IgD-negative memory B cell (primary cell): Measurements from ENCODE around the gene NEGR1. TPM values are rescaled to one million over a fixed set of nuclear protein-coding genes. Genes with fewer than 3 reads are reported as not detected.
A peak's percentile ranks its signal among the peaks of the same experiment; 100 is the strongest.

Experiments
- H3K27ac Mint-ChIP-seq, 3 donors: one replicate each; pipeline ENCODE4 v1.8.0; 2020 to 2022; ENCODE audit warnings: mild to moderate bottlenecking in 3 of 3, mixed read lengths in 3 of 3, moderate library complexity in 1 of 3
- H3K27me3 Mint-ChIP-seq: one replicate; pipeline ENCODE4 v1.8.0; 2021; ENCODE audit warnings: mixed read lengths
- H3K36me3 Mint-ChIP-seq: one replicate; pipeline ENCODE4 v1.8.0; 2020; ENCODE audit warnings: mild to moderate bottlenecking, mixed read lengths
- H3K4me1 Mint-ChIP-seq, 3 donors: one replicate each; pipeline ENCODE4 v1.8.0; 2020 to 2022; ENCODE audit warnings: mixed read lengths in 3 of 3, mild to moderate bottlenecking in 1 of 3
- H3K4me3 Mint-ChIP-seq, 4 donors: one replicate each; pipeline ENCODE4 v1.8.0; 2020 to 2022; ENCODE audit warnings: mild to moderate bottlenecking in 4 of 4, mixed read lengths in 4 of 4, moderate library complexity in 3 of 4
- H3K9me3 Mint-ChIP-seq, 3 donors: one replicate each; pipeline ENCODE4 v1.8.0; 2020 to 2021; ENCODE audit warnings: mixed read lengths in 3 of 3, mild to moderate bottlenecking in 1 of 3
- polyA plus RNA-seq: library from polyadenylated mRNA; unstranded; fragments of 300-500 nt; fragmentation: Illumina TruSeq; gene quantifications from one replicate; pipeline ENCODE4 v1.2.3, GENCODE V29; 2021

The NEGR1 gene
- polyA plus RNA-seq, 1 donor from 2014 or later = not detected

DNA sequence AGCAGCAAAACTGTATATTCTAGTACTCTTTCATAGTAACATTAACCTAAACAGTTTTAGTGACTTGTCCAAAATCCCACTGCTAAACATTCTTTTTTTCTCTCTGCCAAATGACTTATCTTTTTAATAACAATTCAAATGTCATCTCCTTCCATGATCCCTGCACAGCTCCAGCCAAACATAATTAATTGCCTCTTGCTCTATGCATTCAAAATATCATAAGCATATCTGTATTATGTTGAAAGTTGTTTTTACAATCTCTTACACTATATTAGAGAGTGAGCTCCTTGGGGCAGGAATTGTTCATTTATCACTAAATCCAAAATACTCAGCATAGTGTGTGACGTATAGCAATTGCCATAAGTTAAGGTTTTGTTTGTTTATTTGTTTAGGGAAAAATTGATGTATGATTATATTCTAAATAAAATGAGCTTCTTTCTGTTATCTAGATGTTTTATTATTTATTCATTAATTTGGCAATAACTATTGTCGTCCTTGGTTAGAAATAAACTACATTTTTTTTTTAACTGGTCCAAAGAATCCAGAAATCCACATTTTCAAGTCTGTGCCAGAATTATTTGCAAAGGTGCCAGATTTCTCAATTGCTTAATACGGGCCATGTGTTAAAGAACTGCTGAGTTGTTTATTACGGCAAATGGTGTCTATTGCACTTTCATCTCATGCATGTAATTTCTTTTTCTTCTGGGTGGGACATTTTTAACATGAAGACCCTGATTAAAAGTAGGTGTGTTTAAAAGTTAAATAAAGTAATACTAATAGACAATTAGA lies 624.3 kb downstream of the NEGR1 start:
- no peaks in the 10 kb centered on the region for H3K36me3 Mint-ChIP-seq
- H3K27me3 Mint-ChIP-seq = no peaks in the 10 kb centered on the region
- H3K27ac Mint-ChIP-seq = no peak overlapping the region
- H3K9me3 Mint-ChIP-seq = peaks cover 0 to 6% (median 4%) of the 10 kb centered on the region in 3 donors
- no peaks in the 10 kb centered on the region for H3K4me1 Mint-ChIP-seq
- no peak overlapping the region for H3K4me3 Mint-ChIP-seq

DNA sequence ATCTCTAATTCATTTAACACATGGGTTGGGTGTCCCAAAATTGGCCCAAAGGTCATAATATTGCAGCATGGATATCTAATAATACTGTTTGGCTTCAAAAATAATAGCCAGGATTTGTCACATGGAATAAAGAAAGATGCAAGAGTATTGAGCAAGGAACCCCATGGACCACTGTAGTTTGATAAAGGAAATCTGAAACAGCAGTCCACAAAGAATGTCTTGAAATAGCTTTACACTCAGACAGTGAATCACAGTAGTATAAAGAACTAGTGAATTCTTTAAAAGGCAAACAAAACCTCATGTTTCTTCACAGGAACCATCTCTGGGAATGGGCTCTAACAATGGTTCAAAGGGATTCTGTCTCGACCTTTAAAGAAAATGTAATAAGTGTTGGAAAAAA lies 625.4 kb downstream of the NEGR1 start:
- Mint-ChIP-seq H3K27me3 (no peaks in the 10 kb centered on the region), H3K4me3 (no peak overlapping the region), H3K27ac (no peak overlapping the region), H3K4me1 (no peaks in the 10 kb centered on the region), H3K36me3 (no peaks in the 10 kb centered on the region), H3K9me3 (peaks cover 0 to 6% (median 4%) of the 10 kb centered on the region in 3 donors)

DNA sequence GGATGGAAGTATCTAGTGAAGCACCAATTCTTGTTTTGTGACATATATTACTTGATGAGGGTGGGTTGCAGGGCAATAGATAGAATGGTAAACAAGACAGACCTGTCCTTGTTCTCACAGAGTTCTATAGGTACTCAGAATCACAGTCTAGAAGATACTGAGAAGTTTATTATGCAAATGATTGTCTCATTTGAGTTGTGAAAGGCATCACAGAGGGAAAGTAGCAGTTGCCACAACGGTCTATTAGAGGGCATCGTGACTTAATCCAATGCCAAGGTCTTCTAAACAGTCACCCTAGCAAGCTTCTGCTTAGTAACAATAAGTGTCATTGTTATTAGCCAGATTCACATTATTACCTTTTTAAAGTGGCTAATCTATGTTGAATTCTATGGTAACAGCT lies 626.7 kb downstream of the NEGR1 start:
- Mint-ChIP-seq H3K27ac (no peak overlapping the region), H3K36me3 (no peaks in the 10 kb centered on the region), H3K9me3 (peaks cover 0 to 6% (median 4%) of the 10 kb centered on the region in 3 donors)

DNA sequence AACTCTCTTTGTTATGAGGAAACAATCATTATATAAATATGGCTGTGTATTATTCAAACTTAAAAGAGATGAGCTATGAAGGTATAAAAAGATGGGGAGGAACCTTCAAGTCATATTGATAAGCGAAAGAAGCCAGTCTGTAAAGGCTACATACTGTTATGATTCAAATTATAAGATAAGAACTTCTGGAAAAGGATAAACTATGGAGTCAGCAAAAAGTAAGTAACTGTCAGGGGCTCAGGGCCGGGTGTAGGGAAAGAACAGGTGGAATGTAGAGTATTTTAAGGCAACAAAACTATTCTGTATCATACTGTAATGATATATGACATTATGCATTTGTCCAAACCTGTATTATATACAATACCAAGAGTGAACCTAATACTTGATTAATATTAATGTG lies 628.4 kb downstream of the NEGR1 start:
- Mint-ChIP-seq H3K27ac (no peak overlapping the region), H3K9me3 (peaks cover 0 to 4% (median 0%) of the 10 kb centered on the region in 3 donors), H3K36me3 (no peaks in the 10 kb centered on the region), H3K4me1 (no peaks in the 10 kb centered on the region), H3K27me3 (no peaks in the 10 kb centered on the region), H3K4me3 (no peak overlapping the region)

More for the DNA sequence above, 626.7 kb downstream of the NEGR1 start:
- H3K27me3 Mint-ChIP-seq = no peaks in the 10 kb centered on the region
- H3K4me3 Mint-ChIP-seq = no peak overlapping the region
- no peaks in the 10 kb centered on the region for H3K4me1 Mint-ChIP-seq

DNA sequence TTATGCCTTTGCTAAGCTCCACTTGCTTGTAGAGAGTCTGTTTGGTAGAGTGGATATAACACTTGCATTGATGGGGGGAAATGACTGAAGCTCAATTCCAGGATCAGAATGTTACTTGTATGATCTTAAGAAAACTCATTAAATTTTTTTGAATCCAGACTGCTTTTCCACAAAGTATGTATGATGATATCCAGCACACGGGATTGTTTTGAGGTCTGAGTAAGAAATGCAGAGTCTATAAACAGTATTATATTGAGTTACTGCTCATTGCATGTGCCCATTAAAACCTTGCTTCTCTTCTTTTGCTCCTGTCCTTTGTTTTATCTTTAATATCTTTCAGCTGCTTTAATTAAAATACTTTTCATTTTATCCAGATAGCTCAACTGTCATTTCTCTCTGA lies 631.1 kb downstream of the NEGR1 start:
- Mint-ChIP-seq H3K27me3 (no peaks in the 10 kb centered on the region), H3K27ac (no peak overlapping the region), H3K4me1 (no peaks in the 10 kb centered on the region), H3K36me3 (no peaks in the 10 kb centered on the region), H3K4me3 (no peak overlapping the region), H3K9me3 (peaks cover 0 to 4% (median 2%) of the 10 kb centered on the region in 3 donors)

DNA sequence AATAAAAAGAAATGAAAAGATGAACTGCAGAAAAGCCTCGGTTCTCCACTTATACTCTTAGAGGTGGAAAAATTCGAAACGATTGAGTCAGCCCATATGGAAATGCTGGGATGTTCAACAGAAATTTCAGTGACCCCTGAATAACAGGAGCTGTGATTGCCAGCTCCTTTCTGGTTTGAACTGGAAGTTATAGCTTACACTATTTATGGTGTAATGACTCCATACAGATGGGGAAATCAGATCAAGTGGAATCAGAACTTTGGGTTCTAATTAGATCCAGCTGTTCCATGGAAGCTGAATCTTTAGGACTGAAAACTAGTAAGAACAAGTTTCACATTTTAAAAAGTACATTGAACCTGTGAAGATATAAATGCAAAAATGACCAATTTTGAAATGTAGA lies 632.2 kb downstream of the NEGR1 start:
- Mint-ChIP-seq H3K4me3 (no peak overlapping the region), H3K9me3 (peaks cover 0 to 4% (median 2%) of the 10 kb centered on the region in 3 donors), H3K36me3 (no peaks in the 10 kb centered on the region), H3K27ac (no peak overlapping the region), H3K27me3 (no peaks in the 10 kb centered on the region), H3K4me1 (no peaks in the 10 kb centered on the region)

DNA sequence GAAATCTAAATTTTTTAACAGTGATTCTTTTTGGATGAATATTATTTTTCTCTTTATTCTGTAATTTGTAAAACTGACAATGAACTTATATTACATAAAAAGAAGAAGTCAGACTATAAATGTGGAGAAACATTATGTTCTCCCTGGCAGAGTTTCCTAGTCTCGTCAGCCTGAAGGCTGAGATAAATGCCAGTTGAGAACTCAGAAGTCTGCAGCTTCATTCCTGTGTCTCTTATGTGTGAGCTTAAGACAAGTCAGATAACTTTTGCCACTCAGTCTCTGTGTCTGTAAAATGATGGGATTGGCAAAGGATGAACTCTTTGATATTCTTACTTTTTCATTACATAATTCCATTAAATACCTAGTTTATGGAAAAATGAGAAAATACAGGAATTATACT lies 632.7 kb downstream of the NEGR1 start:
- Mint-ChIP-seq H3K36me3 (no peaks in the 10 kb centered on the region), H3K4me1 (no peaks in the 10 kb centered on the region), H3K27me3 (no peaks in the 10 kb centered on the region), H3K4me3 (no peak overlapping the region), H3K9me3 (peaks cover 0 to 3% (median 2%) of the 10 kb centered on the region in 3 donors), H3K27ac (no peak overlapping the region)

DNA sequence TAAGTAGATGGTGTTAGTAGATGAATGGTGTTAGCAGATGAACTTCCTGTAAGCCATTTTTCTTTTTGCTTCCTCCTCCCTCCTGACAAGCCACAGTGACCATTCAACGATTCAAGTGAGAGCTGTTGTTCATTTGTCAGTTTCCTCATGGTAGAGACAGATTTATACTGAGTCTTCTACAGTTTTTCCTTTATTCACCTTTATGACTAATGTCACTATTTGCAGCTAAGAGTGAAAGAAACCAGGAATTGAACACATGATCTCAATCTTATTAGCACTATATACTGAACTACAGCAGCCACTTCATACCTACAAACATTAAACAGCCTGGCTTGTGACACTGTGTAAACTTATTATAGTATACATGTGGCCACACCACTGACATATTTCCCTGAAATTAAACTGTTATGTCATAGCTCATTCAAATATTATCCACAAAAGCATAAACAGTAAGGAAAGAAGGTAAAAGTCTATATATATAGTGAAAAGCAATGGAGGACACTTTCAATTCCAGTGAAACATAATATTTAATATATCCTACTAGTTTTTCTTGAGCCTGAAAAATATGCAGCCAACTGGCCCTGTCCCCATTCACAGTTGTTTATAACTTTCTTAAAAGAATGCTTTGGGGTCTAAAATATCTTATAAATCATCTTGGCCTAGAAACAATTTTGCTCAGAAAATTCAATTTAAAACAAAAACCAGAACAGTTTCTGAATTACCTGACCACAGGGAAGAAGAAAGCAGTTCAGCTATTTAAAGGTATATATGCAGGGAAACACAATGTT lies 634.6 kb downstream of the NEGR1 start:
- H3K4me3 Mint-ChIP-seq = no peak overlapping the region
- H3K9me3 Mint-ChIP-seq = peaks cover 0 to 4% (median 0%) of the 10 kb centered on the region in 3 donors
- no peaks in the 10 kb centered on the region for H3K27me3 Mint-ChIP-seq
- no peaks in the 10 kb centered on the region for H3K36me3 Mint-ChIP-seq
- no peak overlapping the region for H3K27ac Mint-ChIP-seq
- no peaks in the 10 kb centered on the region for H3K4me1 Mint-ChIP-seq

DNA sequence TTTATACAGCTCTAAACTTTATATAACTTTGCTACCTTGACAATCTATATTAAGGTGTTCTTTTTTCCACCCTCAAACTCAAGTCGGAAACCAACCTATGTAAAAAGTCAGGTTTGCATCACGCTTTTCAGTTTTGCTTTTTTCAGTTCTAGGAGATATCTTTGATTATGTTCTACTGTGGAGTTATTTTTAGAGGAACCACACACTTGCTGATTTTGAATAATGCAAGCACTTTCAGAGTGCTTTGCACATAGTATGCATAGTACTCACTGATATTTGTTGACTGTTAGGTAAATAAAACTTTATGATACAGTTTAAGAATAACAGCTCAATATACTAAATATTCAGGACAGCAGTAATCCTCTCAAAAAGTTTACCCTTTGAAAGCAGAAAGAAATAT lies 637.3 kb downstream of the NEGR1 start:
- no peak overlapping the region for H3K4me3 Mint-ChIP-seq
- H3K4me1 Mint-ChIP-seq = no peaks in the 10 kb centered on the region
- no peaks in the 10 kb centered on the region for H3K36me3 Mint-ChIP-seq
- H3K27ac Mint-ChIP-seq = no peak overlapping the region
- peaks cover 0 to 4% (median 0%) of the 10 kb centered on the region in 3 donors for H3K9me3 Mint-ChIP-seq
- no peaks in the 10 kb centered on the region for H3K27me3 Mint-ChIP-seq

DNA sequence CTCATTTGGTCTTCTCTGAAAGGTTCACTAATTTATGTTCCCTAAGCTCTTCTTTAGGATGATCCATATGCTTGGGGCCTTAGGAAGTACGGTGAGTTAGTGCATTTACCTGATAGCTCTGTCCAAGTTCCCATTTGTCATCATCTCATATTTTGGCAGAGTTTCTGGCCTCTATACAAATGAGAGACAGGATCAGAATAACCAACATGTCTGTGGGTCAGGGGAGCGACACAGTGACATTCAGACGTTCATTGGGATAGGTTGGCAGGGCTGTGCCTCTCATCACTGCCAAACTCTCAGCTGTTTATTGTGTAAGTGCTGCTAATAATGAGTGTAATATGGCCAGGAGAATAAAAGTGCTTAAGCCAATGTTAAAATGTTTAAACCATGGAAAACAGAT lies 640.4 kb downstream of the NEGR1 start:
- no peaks in the 10 kb centered on the region for H3K27me3 Mint-ChIP-seq
- no peaks in the 10 kb centered on the region for H3K36me3 Mint-ChIP-seq
- no peak overlapping the region for H3K4me3 Mint-ChIP-seq
- H3K9me3 Mint-ChIP-seq = peaks cover 0 to 4% (median 2%) of the 10 kb centered on the region in 3 donors
- H3K4me1 Mint-ChIP-seq = no peaks in the 10 kb centered on the region
- H3K27ac Mint-ChIP-seq = no peak overlapping the region

DNA sequence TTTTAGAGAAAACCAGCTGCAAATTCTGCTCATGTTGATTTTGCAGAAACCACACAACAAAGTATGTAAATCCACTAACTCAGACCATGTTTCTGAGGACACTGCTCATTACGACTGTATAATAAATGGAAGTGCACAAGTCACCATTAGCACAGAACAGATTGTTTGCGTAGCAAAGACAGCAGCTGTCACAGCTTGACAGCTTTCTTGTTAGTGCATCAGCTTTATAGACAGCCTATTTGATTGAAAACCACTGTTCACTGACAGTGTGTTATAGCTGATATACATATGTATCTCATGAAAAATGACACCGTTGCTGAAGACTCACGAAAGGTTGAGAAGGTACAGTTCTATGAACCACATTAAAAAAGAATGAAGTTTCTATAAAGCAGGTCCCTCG lies 641.3 kb downstream of the NEGR1 start:
- H3K4me3 Mint-ChIP-seq = no peak overlapping the region
- no peaks in the 10 kb centered on the region for H3K27me3 Mint-ChIP-seq
- H3K36me3 Mint-ChIP-seq = no peaks in the 10 kb centered on the region

DNA sequence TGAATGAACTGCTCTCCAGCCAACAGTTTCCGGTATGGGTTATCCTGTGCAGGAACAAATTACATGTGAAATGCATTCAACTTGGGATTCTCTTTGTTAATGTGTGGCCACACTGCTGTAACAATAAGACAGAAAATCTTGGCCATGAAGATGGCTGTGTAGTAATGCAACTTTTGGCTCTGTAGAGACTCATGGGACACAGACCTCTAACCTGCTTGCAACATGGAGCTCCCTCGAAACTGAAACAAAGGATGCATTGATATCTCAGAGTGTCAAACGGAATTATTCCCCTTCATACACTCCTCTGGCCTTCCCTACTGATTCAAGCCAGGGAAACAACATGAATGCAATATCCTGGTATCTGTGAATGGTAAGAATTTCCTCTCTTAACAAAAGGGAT lies 642.2 kb downstream of the NEGR1 start:
- no peak overlapping the region for H3K4me3 Mint-ChIP-seq
- no peak overlapping the region for H3K27ac Mint-ChIP-seq
- no peaks in the 10 kb centered on the region for H3K27me3 Mint-ChIP-seq
- H3K36me3 Mint-ChIP-seq = no peaks in the 10 kb centered on the region
- H3K4me1 Mint-ChIP-seq = no peaks in the 10 kb centered on the region
- peaks cover 2 to 10% (median 8%) of the 10 kb centered on the region in 3 donors for H3K9me3 Mint-ChIP-seq

More for the DNA sequence above, 641.3 kb downstream of the NEGR1 start:
- no peak overlapping the region for H3K27ac Mint-ChIP-seq
- H3K9me3 Mint-ChIP-seq = peaks cover 0 to 4% (median 2%) of the 10 kb centered on the region in 3 donors
- no peaks in the 10 kb centered on the region for H3K4me1 Mint-ChIP-seq

DNA sequence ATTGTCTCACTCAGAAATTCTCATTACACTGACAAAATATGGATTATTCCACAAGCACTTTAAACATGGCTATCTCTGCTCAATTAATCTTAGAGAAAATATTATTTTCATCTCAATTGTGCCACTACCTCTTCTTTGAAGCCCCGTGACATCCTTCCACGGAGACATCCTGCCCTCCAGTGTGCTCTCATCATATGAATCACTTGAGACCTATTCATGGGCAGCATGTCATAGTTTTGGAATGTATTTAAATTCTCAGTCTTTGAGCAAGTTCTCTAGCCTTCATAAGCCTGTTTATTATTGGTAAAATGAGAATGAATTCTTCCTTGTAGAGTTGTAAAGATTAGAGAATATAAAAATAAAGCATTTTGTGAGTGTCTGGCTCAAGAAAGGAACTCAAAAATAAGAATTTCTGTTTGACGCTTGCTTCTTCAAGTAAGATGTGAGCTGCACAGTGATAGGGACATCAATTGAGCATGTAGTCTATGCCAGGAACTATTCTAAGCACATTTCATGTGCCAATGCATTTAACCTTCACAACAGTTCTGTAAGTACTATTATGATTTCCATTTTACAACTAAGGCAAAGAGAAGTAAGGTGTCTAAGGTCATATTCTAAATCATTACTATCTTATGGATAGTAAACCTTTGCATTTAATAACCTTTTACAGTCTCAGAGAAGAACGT lies 644.1 kb downstream of the NEGR1 start:
- Mint-ChIP-seq H3K4me1 (no peaks in the 10 kb centered on the region), H3K9me3 (peaks cover 3 to 14% (median 6%) of the 10 kb centered on the region in 3 donors), H3K27ac (no peak overlapping the region), H3K4me3 (no peak overlapping the region), H3K27me3 (no peaks in the 10 kb centered on the region), H3K36me3 (no peaks in the 10 kb centered on the region)

DNA sequence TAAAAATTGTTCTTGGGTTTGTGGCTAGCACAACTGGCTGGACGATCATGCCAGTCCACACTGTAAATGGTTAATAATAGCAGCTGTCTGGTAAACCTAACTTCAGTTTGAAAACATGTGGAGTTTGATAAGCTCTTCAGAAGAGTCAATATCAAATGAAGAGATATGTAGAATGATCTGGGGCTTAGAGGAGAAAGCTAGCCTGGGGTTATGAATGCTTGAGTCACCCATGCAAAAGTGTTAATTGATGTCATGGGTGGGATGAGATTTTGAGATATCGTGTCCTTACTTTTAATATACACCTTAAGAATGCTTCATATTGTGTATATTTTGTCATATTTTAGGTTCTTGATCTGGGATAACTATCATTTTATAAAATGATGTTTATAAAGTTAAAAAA lies 646.8 kb downstream of the NEGR1 start:
- Mint-ChIP-seq H3K36me3 (no peaks in the 10 kb centered on the region), H3K27me3 (no peaks in the 10 kb centered on the region), H3K9me3 (peaks cover 3 to 14% (median 6%) of the 10 kb centered on the region in 3 donors), H3K27ac (no peak overlapping the region), H3K4me1 (no peaks in the 10 kb centered on the region), H3K4me3 (no peak overlapping the region)

DNA sequence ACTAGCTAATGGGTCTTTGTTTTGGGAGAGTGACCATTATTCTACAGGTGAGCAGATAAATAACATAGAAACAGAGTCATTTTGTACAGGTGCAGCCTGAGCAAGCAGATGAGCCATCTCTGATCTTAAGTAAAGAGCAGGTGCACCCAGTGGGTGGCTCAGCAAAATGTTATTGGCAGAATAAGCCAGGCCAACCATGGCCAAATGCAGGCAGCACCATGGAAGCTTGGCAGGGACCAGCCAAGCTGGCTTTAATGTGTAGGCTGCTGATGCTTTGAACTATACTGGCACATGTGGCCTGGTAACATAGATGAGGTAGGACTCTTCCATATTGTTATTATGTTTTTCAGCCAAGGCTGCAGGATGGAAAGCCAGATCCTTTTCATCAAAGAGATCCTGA lies 648.2 kb downstream of the NEGR1 start:
- no peak overlapping the region for H3K27ac Mint-ChIP-seq
- peak overlapping the region in 1 of 4 donors; percentile 56 for H3K4me3 Mint-ChIP-seq
- H3K36me3 Mint-ChIP-seq = no peaks in the 10 kb centered on the region
- no peaks in the 10 kb centered on the region for H3K27me3 Mint-ChIP-seq
- H3K4me1 Mint-ChIP-seq = no peaks in the 10 kb centered on the region
- H3K9me3 Mint-ChIP-seq = peaks cover 3 to 10% (median 6%) of the 10 kb centered on the region in 3 donors
